ENCODE data around the gene PCDHB5.
"Not testable (repeated sequence)": the region's sequence is repeated elsewhere in the genome, so short reads cannot be mapped to it uniquely, and the experiment has no call there.

- TF ChIP-seq CTCF (IDR thresholded peaks at IDR 0.05; ENCODE audit: low read depth, low read length); EZH2phosphoT487 (IDR thresholded peaks at IDR 0.05; ENCODE audit: low read depth): not testable (repeated sequence)
These were observed 11.4 kb upstream of the PCDHB5 start for GRCh38 chr5:141123396-141124135.

All from OCI-LY3 (cell line).